ENCODE measurements around the gene OSBPL3. TPM values are rescaled to one million over a fixed set of nuclear protein-coding genes. Genes with fewer than 3 reads are reported as not detected.

The OSBPL3 gene
- polyA plus RNA-seq (18.3 to 36.3 TPM (median 34.0 TPM) in 3 replicates), polyA minus RNA-seq (18.6 to 45.3 TPM (median 25.7 TPM) in 3 replicates)
- 57.0 TPM for polyA plus RNA-seq (2011; ENCODE audit: low read depth)
- 14.4 and 26.5 TPM in 2 replicates for polyA plus RNA-seq (2011; cell fraction: cytosol; rRNA removed)
- 66.2 and 74.1 TPM in 2 replicates for polyA plus RNA-seq (2011; cell fraction: nucleus; rRNA removed)
- polyA plus RNA-seq (2012; ENCODE audit: low replicate concordance): 17.2 and 26.3 TPM in 2 replicates
- 23.8 TPM for polyA minus RNA-seq (2011; cell fraction: cytosol; rRNA and poly(A)+ RNA removed)
- 42.8 and 66.2 TPM in 2 replicates for polyA minus RNA-seq (2011; cell fraction: nucleus; rRNA and poly(A)+ RNA removed)

- peaks cover 49% of the 10 kb centered on the region for H3K79me2 ChIP-seq (ENCODE audit: control insufficient read depth, insufficient read depth, low read length)
- no peaks in the 10 kb centered on the region for H3K36me3 ChIP-seq (ENCODE audit: control insufficient read depth in 2 of 2, extremely low read depth in 1 of 2, insufficient read depth in 2 of 2, low read length in 2 of 2)
- FAIRE-seq (peak; percentile 63), DNase-seq (ENCODE audit: low read depth, low spot score) (peak; percentile 76)
- H4K20me1 ChIP-seq (ENCODE audit: control insufficient read depth, extremely low read depth, insufficient read depth, low read length): no peaks in the 10 kb centered on the region
- no peak for TF ChIP-seq EZH2 (IDR thresholded peaks at IDR 0.05; ENCODE audit: low read length)
- TF ChIP-seq CTCF (optimal IDR thresholded peaks at IDR 0.05 in 1 of 3, IDR thresholded peaks at IDR 0.05 in 1 of 3, conservative IDR thresholded peaks at IDR 0.05 in 1 of 3; ENCODE audit: extremely low read depth in 1 of 3, insufficient read depth in 2 of 3, low read length in 3 of 3): peak in 1 of 3 experiments; percentile 35
- H2AFZ ChIP-seq (ENCODE audit: control insufficient read depth, low read length): peak within 1 kb of the TSS; percentile 95
- peak within 1 kb of the TSS; percentile 86 to 95 (median 91) for H3K4me3 ChIP-seq (ENCODE audit: control insufficient read depth in 2 of 3, extremely low read depth in 1 of 3, insufficient read depth in 2 of 3, low read depth in 1 of 3, low read length in 3 of 3)
- peaks cover 43% of the 10 kb centered on the region for H3K4me1 ChIP-seq (ENCODE audit: control insufficient read depth, extremely low read depth, insufficient read depth, low read length)
- no peaks in the 10 kb centered on the region for H3K27me3 ChIP-seq (ENCODE audit: control insufficient read depth, extremely low read depth, insufficient read depth, low read length)
- H3K9me3 ChIP-seq (ENCODE audit: control insufficient read depth, low read depth, low read length): no peaks in the 10 kb centered on the region
- H3K4me2 ChIP-seq (ENCODE audit: control insufficient read depth, extremely low read depth, insufficient read depth, low read depth, low read length): peak within 1 kb of the TSS; percentile 98
- peak within 1 kb of the TSS; percentile 79 for H3K27ac ChIP-seq (ENCODE audit: control insufficient read depth, insufficient read depth, low read length)
- peak within 1 kb of the TSS; percentile 87 for H3K9ac ChIP-seq (ENCODE audit: control insufficient read depth, extremely low read depth, insufficient read depth, low read length)
- H3K9me1 ChIP-seq (ENCODE audit: control insufficient read depth, extremely low read depth, insufficient read depth, low read length): peaks cover 2% of the 10 kb centered on the region
- dilution Hi-C loops (cut with MboI; ENCODE audit: extremely low pct_ligation_motif_present, low sequenced_read_pairs): no loop called here
These were observed at the start of gene OSBPL3 for GRCh38 chr7:24979863-24980533. Gene OSBPL3, minus strand, starts transcription at chr7:24980178. Its CDS starts 87,706 bp downstream, at chr7:24892472.

GRCh38 chr7:25029075-25029474 lies 49.1 kb upstream of the OSBPL3 start:
- H2AFZ ChIP-seq (ENCODE audit: control insufficient read depth, low read length): no peak overlapping the region
- H3K36me3 ChIP-seq (ENCODE audit: control insufficient read depth in 2 of 2, extremely low read depth in 1 of 2, insufficient read depth in 2 of 2, low read length in 2 of 2): no peaks in the 10 kb centered on the region
- H3K9me1 ChIP-seq (ENCODE audit: control insufficient read depth, extremely low read depth, insufficient read depth, low read length): no peaks in the 10 kb centered on the region
- FAIRE-seq (no peak), DNase-seq (ENCODE audit: low read depth, low spot score) (no peak)
- peak overlapping the region; percentile 80 for H3K27ac ChIP-seq (ENCODE audit: control insufficient read depth, insufficient read depth, low read length)
- no peaks in the 10 kb centered on the region for H4K20me1 ChIP-seq (ENCODE audit: control insufficient read depth, extremely low read depth, insufficient read depth, low read length)
- H3K9me3 ChIP-seq (ENCODE audit: control insufficient read depth, low read depth, low read length): no peaks in the 10 kb centered on the region
- no peaks in the 10 kb centered on the region for H3K79me2 ChIP-seq (ENCODE audit: control insufficient read depth, insufficient read depth, low read length)
- no peak for TF ChIP-seq EZH2 (IDR thresholded peaks at IDR 0.05; ENCODE audit: low read length)
- TF ChIP-seq CTCF (optimal IDR thresholded peaks at IDR 0.05 in 1 of 3, IDR thresholded peaks at IDR 0.05 in 1 of 3, conservative IDR thresholded peaks at IDR 0.05 in 1 of 3; ENCODE audit: extremely low read depth in 1 of 3, insufficient read depth in 2 of 3, low read length in 3 of 3): no peak
- dilution Hi-C loops (cut with MboI; ENCODE audit: extremely low pct_ligation_motif_present, low sequenced_read_pairs): no loop called here
- peak overlapping the region; percentile 68 for H3K4me2 ChIP-seq (ENCODE audit: control insufficient read depth, extremely low read depth, insufficient read depth, low read depth, low read length)
- H3K4me3 ChIP-seq (ENCODE audit: control insufficient read depth in 2 of 3, extremely low read depth in 1 of 3, insufficient read depth in 2 of 3, low read depth in 1 of 3, low read length in 3 of 3): no peak overlapping the region
- no peaks in the 10 kb centered on the region for H3K27me3 ChIP-seq (ENCODE audit: control insufficient read depth, extremely low read depth, insufficient read depth, low read length)
- peaks cover 40% of the 10 kb centered on the region for H3K4me1 ChIP-seq (ENCODE audit: control insufficient read depth, extremely low read depth, insufficient read depth, low read length)
- H3K9ac ChIP-seq (ENCODE audit: control insufficient read depth, extremely low read depth, insufficient read depth, low read length): peak overlapping the region; percentile 26
